GM18526 (cell line): ENCODE results near the gene CADPS2.

Experiments
- POLR2A ChIP-seq: IDR thresholded peaks from 3 replicates; pipeline ENCODE4 v1.6.1; 2011; ENCODE audit not compliant: insufficient read length; ENCODE audit errors: extremely low read depth

CADPS2 gene

DNA sequence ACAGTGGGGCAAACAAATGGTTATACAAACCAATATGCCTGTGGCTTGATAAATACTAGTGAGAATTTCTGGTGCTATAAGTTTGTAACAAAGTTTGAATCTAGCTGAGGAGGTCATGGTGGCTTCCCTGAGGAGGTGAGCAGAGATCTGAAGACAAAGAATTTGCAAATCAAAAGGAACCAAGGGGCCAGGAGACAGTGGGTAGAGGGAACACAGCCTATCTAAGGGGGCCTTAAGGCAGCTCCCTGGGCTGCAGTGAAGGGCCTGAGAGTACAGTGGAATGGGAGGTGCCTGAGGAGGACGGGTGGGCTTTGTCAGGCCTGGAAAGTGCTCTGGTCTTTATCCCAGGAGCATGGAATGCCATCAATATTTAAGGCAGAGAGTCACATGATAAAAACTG, 209.1 kb downstream of the CADPS2 start:
- TF ChIP-seq POLR2A = no peak

DNA sequence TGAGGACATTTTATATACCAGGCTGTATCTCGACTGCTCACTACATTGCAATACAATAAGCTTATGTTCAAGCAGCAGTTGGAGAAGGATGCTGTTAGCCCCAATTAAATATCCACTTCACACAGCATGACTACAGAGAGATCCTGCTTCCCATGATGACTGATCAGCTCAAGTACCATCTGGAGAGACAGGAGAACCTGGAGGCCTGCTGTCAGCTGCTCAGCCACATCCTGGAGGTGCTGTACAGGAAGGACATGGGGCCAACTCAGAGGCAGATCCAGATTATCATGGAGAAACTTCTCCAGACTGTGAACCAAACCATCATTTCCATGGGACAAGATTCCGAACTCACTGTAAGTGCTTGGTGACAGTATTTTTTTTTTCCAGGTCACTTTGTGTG, 209.8 kb downstream of the CADPS2 start:
- no peak for TF ChIP-seq POLR2A

DNA sequence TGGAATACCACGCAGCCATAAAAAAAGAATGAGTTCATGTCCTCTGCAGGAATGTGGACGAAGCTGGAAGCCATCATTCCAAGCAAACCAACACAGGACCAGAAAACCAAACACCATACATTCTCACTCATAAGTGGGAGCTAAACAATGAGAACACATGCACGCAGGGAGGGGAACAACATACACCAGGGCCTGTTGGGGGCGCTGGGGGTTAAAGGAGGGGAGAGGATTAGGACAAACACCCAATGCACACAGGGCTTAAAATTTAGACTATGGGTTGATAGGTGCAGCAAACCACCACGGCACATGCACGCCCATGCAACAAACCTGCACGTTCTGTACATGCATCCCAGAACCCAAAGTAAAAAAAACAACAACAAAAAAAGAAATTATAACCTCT, 210.6 kb downstream of the CADPS2 start:
- no peak for TF ChIP-seq POLR2A

DNA sequence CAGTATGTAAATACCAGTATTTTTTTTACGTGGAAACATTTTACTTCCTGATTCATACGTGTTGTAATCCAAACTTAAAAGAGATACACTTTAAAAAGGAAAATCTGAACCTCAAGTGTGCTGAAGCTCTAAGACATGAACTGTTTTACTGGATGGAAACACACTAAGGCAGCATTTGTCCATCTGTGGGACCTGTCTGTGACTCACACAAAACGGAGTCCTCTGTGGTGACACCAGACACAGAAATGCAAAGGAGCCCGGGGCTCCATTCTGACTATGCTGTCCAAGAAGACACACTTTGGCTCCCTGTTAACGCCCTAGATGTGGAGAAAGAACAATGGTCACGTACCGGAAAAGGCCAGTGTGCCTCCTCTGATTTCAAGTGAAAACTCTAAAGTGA, 211.2 kb downstream of the CADPS2 start:
- TF ChIP-seq POLR2A = no peak

DNA sequence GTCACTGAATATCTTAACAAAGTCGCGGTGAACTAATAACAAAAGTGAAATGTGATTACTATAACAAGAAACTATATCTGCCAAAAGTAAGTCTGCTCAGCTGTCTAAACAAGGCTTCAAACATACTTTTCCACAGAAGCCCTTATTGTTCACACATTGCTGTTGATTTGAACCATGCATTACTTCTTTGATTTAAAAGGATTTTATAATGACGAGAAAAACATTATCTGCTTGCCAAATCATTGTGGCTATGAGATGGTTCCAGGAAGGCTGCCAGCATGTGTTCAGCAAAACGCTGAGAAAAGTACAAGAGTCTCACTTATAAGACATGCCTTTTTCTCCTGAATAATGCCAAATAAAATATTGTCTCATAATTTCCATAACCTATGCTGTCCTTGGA, 211.8 kb downstream of the CADPS2 start:
- no peak for TF ChIP-seq POLR2A

DNA sequence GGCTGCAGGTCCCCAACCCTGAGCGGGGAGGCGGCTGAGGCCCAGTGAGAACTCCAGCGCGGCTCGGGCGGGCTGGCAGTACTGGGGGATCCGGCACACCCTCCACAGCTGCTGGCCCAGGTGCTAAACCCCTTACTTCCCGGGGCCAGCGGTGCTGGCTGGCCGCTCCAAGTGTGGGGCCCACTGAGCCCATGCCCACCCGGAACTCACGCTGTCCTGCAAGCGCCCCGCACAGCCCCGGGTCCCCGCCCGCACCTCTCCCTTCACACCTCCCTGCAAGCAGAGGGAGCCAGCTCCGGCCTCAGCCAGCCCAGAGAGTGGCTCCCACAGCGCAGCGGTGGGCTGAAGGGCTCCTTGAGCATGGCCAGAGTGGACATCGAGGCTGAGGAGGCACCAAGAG, 212.3 kb downstream of the CADPS2 start:
- TF ChIP-seq POLR2A = no peak

DNA sequence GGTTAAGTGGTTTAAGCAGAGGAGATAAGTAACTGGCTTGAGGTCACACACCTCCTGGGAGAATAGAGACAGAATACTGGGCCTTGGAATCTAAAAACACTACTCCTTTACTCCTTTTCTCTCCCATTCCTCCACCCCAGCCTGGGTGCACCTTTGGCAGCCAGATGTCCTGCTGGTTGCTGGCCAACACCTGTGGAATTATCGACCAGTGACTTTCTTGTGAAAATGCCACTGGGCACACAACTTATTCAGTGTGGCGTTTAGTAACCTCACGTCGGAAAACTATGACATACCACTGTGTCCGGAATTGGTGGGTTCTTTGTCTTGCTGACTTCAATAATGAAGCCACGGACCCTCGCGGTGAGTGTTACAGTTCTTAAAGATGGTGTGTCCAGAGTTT, 213.7 kb downstream of the CADPS2 start:
- no peak for TF ChIP-seq POLR2A

DNA sequence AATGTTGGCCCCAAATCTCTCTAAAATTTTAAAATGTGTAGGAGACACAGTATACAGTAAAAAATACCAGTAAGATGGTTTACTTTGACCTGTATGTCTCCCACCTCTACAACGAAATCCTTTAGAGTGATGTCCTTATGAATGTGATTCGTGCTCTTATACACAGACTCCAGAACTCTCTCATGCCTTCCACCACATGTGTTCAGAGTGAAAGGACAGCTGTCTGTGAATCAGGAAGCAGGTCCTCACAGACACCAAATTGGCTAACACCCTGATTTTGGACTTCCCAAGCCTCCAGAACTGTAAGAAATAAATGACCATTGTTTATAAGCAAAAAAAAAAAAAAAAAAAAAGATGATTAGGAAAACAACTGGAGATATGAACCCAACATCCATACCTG, 222.5 kb downstream of the CADPS2 start:
- no peak for TF ChIP-seq POLR2A

DNA sequence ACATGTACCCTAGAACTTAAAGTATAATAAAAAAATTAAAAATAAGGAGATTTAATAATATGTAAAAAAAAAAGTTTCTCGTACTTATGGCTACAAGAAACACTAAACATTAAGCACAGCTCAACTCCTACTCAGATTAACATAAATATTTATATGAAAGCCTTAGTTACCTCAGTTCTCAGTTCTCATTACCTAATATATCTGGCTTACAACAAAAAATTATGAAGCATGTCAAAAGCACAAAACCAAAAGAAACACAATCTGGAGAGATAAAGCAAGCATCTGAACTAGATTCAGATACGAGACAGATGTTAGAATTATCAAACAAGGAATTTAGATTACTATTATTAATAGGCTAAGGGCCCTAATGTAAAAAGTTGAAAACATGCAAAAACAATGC, 227.4 kb downstream of the CADPS2 start:
- no peak for TF ChIP-seq POLR2A

DNA sequence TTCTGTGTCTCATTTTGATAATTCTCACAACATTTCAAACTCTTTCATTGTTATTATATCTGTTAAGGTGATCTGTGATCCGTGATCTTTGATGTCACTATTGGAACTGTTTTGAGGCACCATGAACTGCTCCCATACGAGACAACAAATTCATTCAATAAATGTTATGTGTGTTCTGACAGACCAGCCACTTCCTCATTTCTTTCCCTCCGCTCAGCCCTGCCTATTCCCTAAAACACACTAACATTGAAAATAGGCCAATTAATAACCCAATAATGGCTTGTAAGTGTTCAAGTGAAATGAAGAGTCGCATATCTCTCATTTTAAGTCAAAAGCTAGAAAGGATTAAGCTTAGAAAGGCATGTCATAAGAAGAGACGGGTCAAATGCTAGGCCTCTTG, 232.6 kb downstream of the CADPS2 start:
- TF ChIP-seq POLR2A = no peak

DNA sequence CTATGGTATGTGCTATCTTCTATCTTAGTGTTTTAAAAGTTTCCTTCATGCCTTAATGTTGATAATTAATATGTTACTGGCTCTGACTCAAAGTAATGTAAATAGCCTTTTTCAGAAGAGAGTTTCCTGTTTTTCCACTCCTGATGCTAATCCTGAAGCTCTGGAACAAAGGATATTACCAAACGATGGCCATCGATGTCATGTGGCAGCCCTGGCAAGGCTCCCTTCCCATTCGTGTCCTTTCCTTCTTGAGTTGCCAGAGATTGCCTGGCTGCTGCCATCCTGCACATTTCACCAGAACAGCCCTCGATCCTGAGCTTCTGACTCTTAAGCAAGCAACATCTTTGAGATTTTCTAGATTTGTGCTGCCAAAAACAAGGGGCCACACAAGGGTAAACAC, 233.4 kb downstream of the CADPS2 start:
- TF ChIP-seq POLR2A = no peak

DNA sequence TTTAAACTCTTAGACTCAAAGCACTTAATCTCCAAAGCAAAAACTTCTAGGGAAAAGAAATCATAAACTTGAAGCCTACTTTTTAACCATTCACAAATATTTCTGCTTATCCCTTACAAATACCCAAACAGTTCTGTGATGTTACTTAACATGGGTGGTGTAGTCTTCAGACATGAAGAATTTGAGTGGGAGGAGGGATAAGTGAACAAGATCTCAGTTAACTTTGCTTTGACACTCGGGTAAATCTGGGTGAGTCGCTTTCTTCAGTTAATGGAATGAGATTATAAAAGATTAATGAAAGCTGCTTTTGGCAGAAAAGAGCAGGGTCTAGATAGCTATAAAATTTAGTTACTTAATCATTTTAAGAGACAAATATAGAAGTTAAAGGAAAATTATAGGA, 234.8 kb downstream of the CADPS2 start:
- no peak for TF ChIP-seq POLR2A

DNA sequence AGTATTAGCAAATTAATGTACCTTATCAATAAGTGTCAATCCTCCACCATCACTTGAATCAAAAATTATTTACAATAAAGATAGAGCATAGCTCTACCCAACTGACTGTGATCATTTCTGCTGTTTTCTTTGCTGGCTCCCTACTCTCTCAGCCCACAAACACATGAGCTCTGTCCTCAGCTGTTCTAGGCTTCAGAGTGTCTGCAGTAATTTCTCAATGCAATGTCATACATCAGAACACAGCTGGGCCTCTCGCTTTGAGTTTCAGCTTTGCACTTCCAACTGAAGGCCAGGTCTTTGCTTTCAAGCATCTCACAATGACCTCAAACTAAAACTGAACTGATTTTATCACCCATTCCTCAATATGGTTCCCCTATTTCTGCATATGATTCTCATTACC, 243.0 kb downstream of the CADPS2 start:
- TF ChIP-seq POLR2A = no peak

DNA sequence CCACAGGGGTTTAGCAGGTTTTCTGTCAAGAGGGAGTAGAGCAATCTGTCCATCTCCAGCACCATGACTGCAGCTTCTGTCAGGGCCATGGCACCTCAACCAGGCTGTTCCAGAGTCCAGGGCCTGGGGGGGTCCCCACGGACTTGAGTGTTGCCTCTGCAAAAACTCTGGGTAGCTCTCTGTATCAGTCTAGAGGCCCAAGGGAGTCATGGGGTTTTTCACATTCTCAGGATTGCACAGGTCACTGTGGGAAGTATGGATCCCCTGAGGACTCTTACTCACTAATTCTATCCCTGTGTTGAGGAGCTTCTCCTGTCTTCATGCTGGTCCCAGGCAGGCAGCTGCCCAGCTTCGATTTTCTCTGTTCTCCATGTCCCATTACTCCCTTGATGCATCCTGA, 247.8 kb downstream of the CADPS2 start:
- no peak for TF ChIP-seq POLR2A

DNA sequence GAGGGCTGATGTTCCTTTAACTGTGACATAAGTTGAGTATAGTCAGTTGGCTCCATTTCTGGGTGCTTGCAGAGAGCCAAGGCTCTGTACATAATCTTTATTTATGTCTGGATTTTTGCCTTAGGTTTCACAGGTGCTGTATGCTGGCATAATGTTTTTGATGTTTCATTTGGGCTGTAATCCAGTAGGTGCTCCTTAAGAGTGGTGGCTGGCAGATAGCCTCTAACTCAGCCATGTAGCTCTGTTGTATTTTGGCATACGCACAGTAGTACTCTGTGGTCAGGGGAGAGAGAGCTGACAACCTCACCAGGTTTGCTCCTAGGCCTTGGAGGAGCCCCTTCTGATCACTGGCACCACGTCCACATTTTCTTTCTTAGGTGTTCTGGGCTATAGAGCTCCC, 248.5 kb downstream of the CADPS2 start:
- no peak for TF ChIP-seq POLR2A

DNA sequence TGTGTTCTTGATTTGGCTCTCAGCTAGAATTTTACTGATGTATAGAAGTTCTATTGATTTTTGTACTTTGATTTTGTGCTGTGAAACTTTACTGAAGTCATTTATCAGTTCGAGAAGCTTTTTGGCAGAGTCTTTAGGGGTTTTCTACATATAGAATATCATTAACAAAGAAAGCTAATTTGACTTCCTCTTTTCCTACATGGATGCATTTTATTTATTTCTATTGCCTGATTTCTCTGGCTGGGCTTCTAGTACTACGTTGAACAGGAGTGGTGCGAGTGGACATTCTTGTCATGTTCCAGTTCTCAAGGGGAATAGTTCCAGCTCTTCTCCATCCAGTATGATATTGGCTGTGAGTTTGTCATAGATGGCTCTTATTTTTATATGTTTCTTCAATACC, 252.8 kb downstream of the CADPS2 start:
- no peak for TF ChIP-seq POLR2A

DNA sequence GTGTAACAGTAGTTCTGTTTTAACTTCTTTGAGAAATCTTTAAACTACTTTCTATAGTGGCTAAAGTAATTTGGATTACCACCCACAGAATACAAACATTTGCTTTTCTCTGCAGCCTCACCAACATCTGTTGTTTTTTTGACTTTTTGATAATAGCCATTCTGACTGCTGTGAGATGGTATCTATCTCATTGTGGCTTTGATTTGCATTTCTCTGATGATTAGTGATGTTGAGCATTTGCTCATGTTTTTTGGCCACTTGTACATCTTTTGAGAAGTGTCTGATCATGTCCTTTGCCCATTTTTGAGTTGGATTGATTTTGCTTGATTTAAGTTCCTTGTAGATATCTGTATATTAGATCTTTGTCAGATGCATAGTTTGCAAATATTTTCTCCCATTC, 254.0 kb downstream of the CADPS2 start:
- TF ChIP-seq POLR2A = no peak

DNA sequence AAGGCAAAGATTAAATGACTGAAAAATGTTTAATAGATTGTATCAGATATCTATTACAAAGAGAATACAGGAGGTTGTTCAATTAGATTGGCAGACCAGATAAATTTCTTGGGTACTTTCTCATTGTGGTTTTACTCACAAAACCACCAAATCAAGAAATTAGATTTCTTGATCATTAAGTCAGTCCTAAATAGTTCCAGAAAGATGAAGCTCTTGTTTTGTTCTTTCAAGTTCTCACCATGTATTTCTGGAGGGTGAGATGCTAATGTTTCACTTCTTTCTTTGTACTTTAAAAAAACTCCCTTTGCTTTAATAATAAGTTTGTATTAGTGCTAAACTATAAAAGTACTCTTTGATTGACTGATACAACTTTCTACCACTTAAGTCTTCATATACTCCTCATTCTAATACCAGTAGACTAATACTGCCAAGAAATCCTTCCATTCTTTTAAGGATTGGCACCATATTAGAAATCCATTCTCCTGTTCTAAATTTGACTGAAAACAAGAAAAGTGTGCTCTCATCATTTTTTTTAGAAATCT, 256.8 kb downstream of the CADPS2 start:
- TF ChIP-seq POLR2A = no peak
